Measurements from ENCODE around the gene STARD10.

- no peak for TF ChIP-seq CTCF (IDR thresholded peaks at IDR 0.05)
- TF ChIP-seq POLR2A (IDR thresholded peaks at IDR 0.05) = no peak
Observed at GRCh38 chr11:72741429-72741833, 52.4 kb downstream of the STARD10 start.

Measured in testis (tissue), 2 donors.